K562 (cell line): ENCODE measurements around the gene ANKRD33. TPM values are rescaled to one million over a fixed set of nuclear protein-coding genes. Genes with fewer than 3 reads are reported as not detected.
A peak's percentile ranks its signal among the peaks of the same experiment; 100 is the strongest.

Experiments used
- COPS2 ChIP-seq: fragments of 450-650 bp; conservative IDR thresholded peaks from 2 replicates; pipeline ENCODE4 v1.6.1; 2016; ENCODE audit warnings: mild to moderate bottlenecking, moderate library complexity
- CTBP1 ChIP-seq: fragments of 450-650 bp; IDR thresholded peaks from 2 replicates; pipeline ENCODE4 v1.6.1; 2016; ENCODE audit warnings: borderline replicate concordance
- HDAC3 ChIP-seq: fragments of 450-650 bp; IDR thresholded peaks from 2 replicates; pipeline ENCODE4 v1.6.1; 2018; ENCODE audit warnings: borderline replicate concordance, mild to moderate bottlenecking, moderate library complexity; ENCODE audit not compliant: partially characterized antibody
- MTA2 ChIP-seq: fragments of 450-650 bp; IDR thresholded peaks from 2 replicates; pipeline ENCODE4 v1.6.1; 2016; ENCODE audit warnings: low read depth
- RBM14 ChIP-seq: fragments of 200-400 bp; formaldehyde crosslinking; IDR thresholded peaks from 2 replicates; pipeline ENCODE4 v1.6.1; 2018; ENCODE audit warnings: low read depth, mild to moderate bottlenecking, low read length, moderate library complexity, borderline replicate concordance; ENCODE audit not compliant: insufficient read depth
- SMARCE1 ChIP-seq: fragments of 450-650 bp; IDR thresholded peaks from 2 replicates; pipeline ENCODE4 v1.7.1; 2016; ENCODE audit warnings: mild to moderate bottlenecking
- SMC3 ChIP-seq: conservative IDR thresholded peaks from 2 replicates; pipeline ENCODE4 v1.6.1; 2011; ENCODE audit warnings: low read depth, low read length, improper control_type of control experiment; ENCODE audit not compliant: insufficient read depth
- ZC3H8 ChIP-seq: fragments of 450-650 bp; IDR thresholded peaks from 2 replicates; pipeline ENCODE4 v1.6.1; 2017
- ZNF165 ChIP-seq: fragments of 250-450 bp; sonication (Bioruptor Pico); IDR thresholded peaks from 2 replicates; pipeline ENCODE4 v1.4.0; 2020; ENCODE audit warnings: borderline replicate concordance
- ZNF354B ChIP-seq: fragments of 250-450 bp; sonication (Bioruptor Pico); IDR thresholded peaks from 2 replicates; pipeline ENCODE4 v1.4.0; 2020
- ZNF398 ChIP-seq: fragments of 250-450 bp; sonication (Bioruptor Pico); IDR thresholded peaks from 2 replicates; pipeline ENCODE4 v1.8.0; 2021; ENCODE audit warnings: moderate library complexity, mild to moderate bottlenecking, inconsistent platforms
- ZNF589 ChIP-seq: fragments of 200-800 bp; sonication (Bioruptor generic); IDR thresholded peaks from 2 replicates; pipeline ENCODE4 v1.6.1; 2016; ENCODE audit warnings: low read depth, missing genetic modification characterization, missing compliant biosample characterization
- polyA plus RNA-seq, 8 experiments: library from polyadenylated mRNA; depleted of rRNA in 4 of 8; stranded (reverse) in 5 of 8; unstranded in 3 of 8; fragments of >200 nt; fragmentation: Nextera tagmentation in 2 of 8; fragmentation: Illumina TruSeq in 1 of 8; extraction: Ambion mirVana in 2 of 8; extraction: Trizol in 1 of 8; gene quantifications; 2 replicates each; pipeline versions ENCODE4 v1.2.1 to v1.2.3, GENCODE V29; 2011 to 2014; ENCODE audit warnings: inconsistent platforms in 1 of 8, missing spikeins in 1 of 8
- total RNA-seq, 7 experiments: library from RNA; depleted of rRNA in 6 of 7; stranded (reverse); fragments of >200 nt in 6 of 7; fragmentation: Illumina TruSeq in 2 of 7; extraction: Trizol in 2 of 7; gene quantifications; 2 replicates each; pipeline versions ENCODE4 v1.2.1 to v1.2.3, GENCODE V29; 2011 to 2021; ENCODE audit warnings: low replicate concordance in 1 of 7
- TF ChIP-seq, protein P1 (sequence below): fragments of 450-650 bp; IDR thresholded peaks from 2 replicates; pipeline ENCODE4 v1.6.1; 2016; ENCODE audit warnings: low read depth
- TF ChIP-seq, protein P2 (sequence below): sonication (generic); formaldehyde crosslinking; IDR thresholded peaks from 2 replicates; pipeline ENCODE4 v1.8.1; 2023; ENCODE audit warnings: mild to moderate bottlenecking, missing genetic modification reagents
- TF ChIP-seq, protein P3 (sequence below): fragments of 200-800 bp; sonication (Bioruptor generic); IDR thresholded peaks from 2 replicates; pipeline ENCODE4 v1.6.1; 2017; ENCODE audit warnings: missing genetic modification characterization, missing compliant biosample characterization

The ANKRD33 gene
- total and polyA plus RNA-seq, 9 of the 15 experiments (the other 6 are each of a cell fraction or from before 2014, with no cell fraction given), result 0.04 to 0.11 (median 0.07) TPM; not detected in 4

- TF ChIP-seq, protein P1, sequence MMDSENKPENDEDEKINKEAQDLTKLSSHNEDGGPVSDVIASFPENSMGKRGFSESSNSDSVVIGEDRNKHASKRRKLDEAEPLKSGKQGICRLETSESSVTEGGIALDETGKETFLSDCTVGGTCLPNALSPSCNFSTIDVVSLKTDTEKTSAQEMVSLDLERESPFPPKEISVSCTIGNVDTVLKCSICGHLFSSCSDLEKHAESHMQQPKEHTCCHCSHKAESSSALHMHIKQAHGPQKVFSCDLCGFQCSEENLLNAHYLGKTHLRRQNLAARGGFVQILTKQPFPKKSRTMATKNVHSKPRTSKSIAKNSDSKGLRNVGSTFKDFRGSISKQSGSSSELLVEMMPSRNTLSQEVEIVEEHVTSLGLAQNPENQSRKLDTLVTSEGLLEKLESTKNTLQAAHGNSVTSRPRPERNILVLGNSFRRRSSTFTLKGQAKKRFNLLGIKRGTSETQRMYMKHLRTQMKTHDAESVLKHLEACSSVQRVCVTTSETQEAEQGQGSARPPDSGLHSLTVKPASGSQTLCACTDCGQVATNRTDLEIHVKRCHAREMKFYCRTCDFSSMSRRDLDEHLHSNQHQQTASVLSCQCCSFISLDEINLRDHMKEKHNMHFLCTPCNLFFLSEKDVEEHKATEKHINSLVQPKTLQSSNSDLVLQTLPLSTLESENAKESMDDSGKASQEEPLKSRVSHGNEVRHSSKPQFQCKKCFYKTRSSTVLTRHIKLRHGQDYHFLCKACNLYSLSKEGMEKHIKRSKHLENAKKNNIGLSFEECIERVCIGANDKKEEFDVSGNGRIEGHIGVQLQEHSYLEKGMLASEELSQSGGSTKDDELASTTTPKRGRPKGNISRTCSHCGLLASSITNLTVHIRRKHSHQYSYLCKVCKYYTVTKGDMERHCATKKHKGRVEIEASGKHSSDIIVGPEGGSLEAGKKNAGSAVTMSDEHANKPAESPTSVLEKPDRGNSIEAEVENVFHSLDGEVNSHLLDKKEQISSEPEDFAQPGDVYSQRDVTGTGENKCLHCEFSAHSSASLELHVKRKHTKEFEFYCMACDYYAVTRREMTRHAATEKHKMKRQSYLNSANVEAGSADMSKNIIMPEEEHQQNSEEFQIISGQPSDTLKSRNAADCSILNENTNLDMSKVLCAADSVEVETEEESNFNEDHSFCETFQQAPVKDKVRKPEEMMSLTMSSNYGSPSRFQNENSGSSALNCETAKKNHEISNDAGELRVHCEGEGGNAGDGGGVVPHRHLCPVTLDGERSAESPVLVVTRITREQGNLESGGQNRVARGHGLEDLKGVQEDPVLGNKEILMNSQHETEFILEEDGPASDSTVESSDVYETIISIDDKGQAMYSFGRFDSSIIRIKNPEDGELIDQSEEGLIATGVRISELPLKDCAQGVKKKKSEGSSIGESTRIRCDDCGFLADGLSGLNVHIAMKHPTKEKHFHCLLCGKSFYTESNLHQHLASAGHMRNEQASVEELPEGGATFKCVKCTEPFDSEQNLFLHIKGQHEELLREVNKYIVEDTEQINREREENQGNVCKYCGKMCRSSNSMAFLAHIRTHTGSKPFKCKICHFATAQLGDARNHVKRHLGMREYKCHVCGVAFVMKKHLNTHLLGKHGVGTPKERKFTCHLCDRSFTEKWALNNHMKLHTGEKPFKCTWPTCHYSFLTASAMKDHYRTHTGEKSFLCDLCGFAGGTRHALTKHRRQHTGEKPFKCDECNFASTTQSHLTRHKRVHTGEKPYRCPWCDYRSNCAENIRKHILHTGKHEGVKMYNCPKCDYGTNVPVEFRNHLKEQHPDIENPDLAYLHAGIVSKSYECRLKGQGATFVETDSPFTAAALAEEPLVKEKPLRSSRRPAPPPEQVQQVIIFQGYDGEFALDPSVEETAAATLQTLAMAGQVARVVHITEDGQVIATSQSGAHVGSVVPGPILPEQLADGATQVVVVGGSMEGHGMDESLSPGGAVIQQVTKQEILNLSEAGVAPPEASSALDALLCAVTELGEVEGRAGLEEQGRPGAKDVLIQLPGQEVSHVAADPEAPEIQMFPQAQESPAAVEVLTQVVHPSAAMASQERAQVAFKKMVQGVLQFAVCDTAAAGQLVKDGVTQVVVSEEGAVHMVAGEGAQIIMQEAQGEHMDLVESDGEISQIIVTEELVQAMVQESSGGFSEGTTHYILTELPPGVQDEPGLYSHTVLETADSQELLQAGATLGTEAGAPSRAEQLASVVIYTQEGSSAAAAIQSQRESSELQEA, result no peak
- TF ChIP-seq SMC3 (no peak), MTA2 (peak; percentile 88), ZNF398 (CRISPR knock-in tag) (no peak), SMARCE1 (peak; percentile 100), ZC3H8 (no peak), HDAC3 (peak; percentile 90), ZNF354B (CRISPR knock-in tag) (no peak), ZNF165 (CRISPR knock-in tag) (peak; percentile 86; the same call in 1 of the 2 replicates), ZNF589 (CRISPR knock-in tag) (peak; percentile 94), RBM14 (no peak), CTBP1 (peak; percentile 99), COPS2 (no peak)
- TF ChIP-seq, protein P2, sequence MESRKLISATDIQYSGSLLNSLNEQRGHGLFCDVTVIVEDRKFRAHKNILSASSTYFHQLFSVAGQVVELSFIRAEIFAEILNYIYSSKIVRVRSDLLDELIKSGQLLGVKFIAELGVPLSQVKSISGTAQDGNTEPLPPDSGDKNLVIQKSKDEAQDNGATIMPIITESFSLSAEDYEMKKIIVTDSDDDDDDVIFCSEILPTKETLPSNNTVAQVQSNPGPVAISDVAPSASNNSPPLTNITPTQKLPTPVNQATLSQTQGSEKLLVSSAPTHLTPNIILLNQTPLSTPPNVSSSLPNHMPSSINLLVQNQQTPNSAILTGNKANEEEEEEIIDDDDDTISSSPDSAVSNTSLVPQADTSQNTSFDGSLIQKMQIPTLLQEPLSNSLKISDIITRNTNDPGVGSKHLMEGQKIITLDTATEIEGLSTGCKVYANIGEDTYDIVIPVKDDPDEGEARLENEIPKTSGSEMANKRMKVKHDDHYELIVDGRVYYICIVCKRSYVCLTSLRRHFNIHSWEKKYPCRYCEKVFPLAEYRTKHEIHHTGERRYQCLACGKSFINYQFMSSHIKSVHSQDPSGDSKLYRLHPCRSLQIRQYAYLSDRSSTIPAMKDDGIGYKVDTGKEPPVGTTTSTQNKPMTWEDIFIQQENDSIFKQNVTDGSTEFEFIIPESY, result peak; percentile 57; the same call in 1 of the 2 replicates
- TF ChIP-seq, protein P3, sequence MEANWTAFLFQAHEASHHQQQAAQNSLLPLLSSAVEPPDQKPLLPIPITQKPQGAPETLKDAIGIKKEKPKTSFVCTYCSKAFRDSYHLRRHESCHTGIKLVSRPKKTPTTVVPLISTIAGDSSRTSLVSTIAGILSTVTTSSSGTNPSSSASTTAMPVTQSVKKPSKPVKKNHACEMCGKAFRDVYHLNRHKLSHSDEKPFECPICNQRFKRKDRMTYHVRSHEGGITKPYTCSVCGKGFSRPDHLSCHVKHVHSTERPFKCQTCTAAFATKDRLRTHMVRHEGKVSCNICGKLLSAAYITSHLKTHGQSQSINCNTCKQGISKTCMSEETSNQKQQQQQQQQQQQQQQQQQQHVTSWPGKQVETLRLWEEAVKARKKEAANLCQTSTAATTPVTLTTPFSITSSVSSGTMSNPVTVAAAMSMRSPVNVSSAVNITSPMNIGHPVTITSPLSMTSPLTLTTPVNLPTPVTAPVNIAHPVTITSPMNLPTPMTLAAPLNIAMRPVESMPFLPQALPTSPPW (CRISPR knock-in tag), result peak; percentile 31
These were observed 3.1 kb upstream of the ANKRD33 start (continued) for GRCh38 chr12:51884676-51885229.
